SU-DHL-6 (cell line): ENCODE results near the gene AK9.

Source experiments
- H2AFZ ChIP-seq: fragments of 200-600 bp; sonication (generic); 2 replicates; pipeline ENCODE4 v1.6.1; 2014; ENCODE audit warnings: low read depth, mild to moderate bottlenecking, moderate library complexity, mixed read lengths, antibody characterized with exemption, low read length; ENCODE audit not compliant: severe bottlenecking
- H3F3A ChIP-seq: fragments of 200-600 bp; shearing (Covaris generic); 2 replicates; pipeline ENCODE4 v1.6.0; 2016; ENCODE audit warnings: antibody characterized with exemption, mild to moderate bottlenecking; ENCODE audit not compliant: insufficient read depth
- H3K27ac ChIP-seq: fragments of 200-600 bp; sonication (generic); 2 replicates; pipeline ENCODE4 v1.5.1; 2016; ENCODE audit warnings: low read depth, mild to moderate bottlenecking, low read length, moderate library complexity, mixed read lengths
- H3K27me3 ChIP-seq: fragments of 200-600 bp; sonication (generic), shearing (Covaris generic); 2 replicates; pipeline ENCODE4 v1.6.0; 2014; ENCODE audit warnings: mild to moderate bottlenecking, low read length
- H3K36me3 ChIP-seq: fragments of 200-600 bp; sonication (generic); 2 replicates; pipeline ENCODE4 v1.6.1; 2014; ENCODE audit warnings: mild to moderate bottlenecking, low read length, mixed read lengths
- H3K4me2 ChIP-seq: fragments of 300-600, 200-600 bp; shearing (Covaris generic), sonication (generic); 2 replicates; pipeline ENCODE4 v1.6.0; 2014; ENCODE audit warnings: low read length, low read depth, mild to moderate bottlenecking; ENCODE audit not compliant: poor library complexity, severe bottlenecking
- H3K4me3 ChIP-seq: fragments of 200-600 bp; sonication (generic); 2 replicates; pipeline ENCODE4 v1.5.1; 2014; ENCODE audit warnings: antibody characterized with exemption, low read length, mild to moderate bottlenecking, mixed read lengths; ENCODE audit not compliant: insufficient read depth, poor library complexity, severe bottlenecking
- H3K79me2 ChIP-seq: fragments of 200-600 bp; sonication (generic); 2 replicates; pipeline ENCODE4 v1.6.1; 2014; ENCODE audit warnings: mild to moderate bottlenecking, low read length, moderate library complexity; ENCODE audit not compliant: insufficient read depth
- H3K9ac ChIP-seq: fragments of 200-600 bp; sonication (generic); 2 replicates; pipeline ENCODE4 v1.7.0; 2014; ENCODE audit warnings: mild to moderate bottlenecking, low read length
- H3K9me2 ChIP-seq: fragments of 200-600 bp; sonication (generic); replicated peaks from 2 replicates; pipeline ENCODE4 v1.6.1; 2014; ENCODE audit warnings: low read length; ENCODE audit not compliant: insufficient read depth
- H3K9me3 ChIP-seq: fragments of 200-600 bp; sonication (generic); 2 replicates; pipeline ENCODE4 v1.6.1; 2014; ENCODE audit warnings: low read length, mixed read lengths; ENCODE audit not compliant: insufficient read depth
- H4K20me1 ChIP-seq: fragments of 200-600 bp; sonication (generic); 2 replicates; pipeline ENCODE4 v1.6.1; 2014; ENCODE audit warnings: low read depth, mild to moderate bottlenecking, antibody characterized with exemption, low read length, moderate library complexity, mixed read lengths
- EZH2phosphoT487 ChIP-seq: fragments of 200-600 bp; sonication (generic), shearing (Covaris generic); conservative IDR thresholded peaks from 2 replicates; pipeline ENCODE4 v1.6.1; 2018; ENCODE audit warnings: mild to moderate bottlenecking, antibody characterized with exemption, low read length, moderate library complexity, mixed read lengths
- TF ChIP-seq, protein P1 (sequence below): fragments of 200-600 bp; sonication (generic); IDR thresholded peaks from one replicate; pipeline ENCODE4 v1.5.1; 2017; ENCODE audit warnings: antibody characterized with exemption, mild to moderate bottlenecking, low read length, moderate library complexity; ENCODE audit not compliant: insufficient read depth, poor library complexity, severe bottlenecking

Gene AK9

DNA sequence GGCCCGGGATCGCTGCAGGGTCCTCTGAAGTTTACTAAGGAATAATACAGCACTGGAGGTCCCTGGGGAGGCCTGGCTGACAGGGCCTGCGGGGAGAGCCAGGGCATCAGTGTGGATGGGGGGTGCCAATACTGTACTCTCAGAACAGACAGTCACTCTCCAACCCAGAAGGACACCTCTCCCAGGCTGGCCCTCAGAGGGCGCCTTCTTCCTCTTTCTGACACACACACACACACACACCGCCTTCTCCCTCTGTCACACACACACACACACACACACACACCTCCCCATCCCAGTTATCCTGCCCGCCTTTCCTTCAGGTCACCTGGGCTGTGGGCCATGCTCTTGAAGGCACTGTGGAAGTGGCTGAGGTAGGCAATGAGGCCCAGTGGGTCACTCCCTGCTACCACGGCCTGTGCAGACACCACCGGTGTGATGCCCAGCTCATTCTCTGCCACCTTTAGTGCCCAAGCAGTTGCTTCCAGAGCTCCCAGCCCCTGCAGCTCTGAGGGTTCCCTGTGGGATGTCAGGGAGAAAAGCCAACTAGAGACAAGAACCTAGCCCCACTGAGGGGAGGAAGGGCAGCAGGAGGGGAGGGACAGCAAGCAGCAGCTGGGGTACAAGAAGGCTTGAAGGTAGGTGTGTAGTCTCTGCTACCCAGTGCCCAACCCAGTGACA is 243.0 kb downstream of the AK9 start:
- Histone ChIP-seq H4K20me1 (no peaks in the 10 kb centered on the region), H3F3A (no peaks in the 10 kb centered on the region), H3K4me3 (no peak overlapping the region), H3K27ac (no peak overlapping the region), H3K36me3 (no peaks in the 10 kb centered on the region; the same call in 1 of the 2 replicates), H3K4me2 (no peak overlapping the region), H3K9me2 (no peaks in the 10 kb centered on the region), H3K9ac (no peak overlapping the region), H3K9me3 (no peaks in the 10 kb centered on the region), H2AFZ (no peak overlapping the region), H3K79me2 (no peaks in the 10 kb centered on the region), H3K27me3 (no peaks in the 10 kb centered on the region)
- TF ChIP-seq, protein P1, sequence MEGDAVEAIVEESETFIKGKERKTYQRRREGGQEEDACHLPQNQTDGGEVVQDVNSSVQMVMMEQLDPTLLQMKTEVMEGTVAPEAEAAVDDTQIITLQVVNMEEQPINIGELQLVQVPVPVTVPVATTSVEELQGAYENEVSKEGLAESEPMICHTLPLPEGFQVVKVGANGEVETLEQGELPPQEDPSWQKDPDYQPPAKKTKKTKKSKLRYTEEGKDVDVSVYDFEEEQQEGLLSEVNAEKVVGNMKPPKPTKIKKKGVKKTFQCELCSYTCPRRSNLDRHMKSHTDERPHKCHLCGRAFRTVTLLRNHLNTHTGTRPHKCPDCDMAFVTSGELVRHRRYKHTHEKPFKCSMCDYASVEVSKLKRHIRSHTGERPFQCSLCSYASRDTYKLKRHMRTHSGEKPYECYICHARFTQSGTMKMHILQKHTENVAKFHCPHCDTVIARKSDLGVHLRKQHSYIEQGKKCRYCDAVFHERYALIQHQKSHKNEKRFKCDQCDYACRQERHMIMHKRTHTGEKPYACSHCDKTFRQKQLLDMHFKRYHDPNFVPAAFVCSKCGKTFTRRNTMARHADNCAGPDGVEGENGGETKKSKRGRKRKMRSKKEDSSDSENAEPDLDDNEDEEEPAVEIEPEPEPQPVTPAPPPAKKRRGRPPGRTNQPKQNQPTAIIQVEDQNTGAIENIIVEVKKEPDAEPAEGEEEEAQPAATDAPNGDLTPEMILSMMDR, result no peak
- no peak for TF ChIP-seq EZH2phosphoT487

DNA sequence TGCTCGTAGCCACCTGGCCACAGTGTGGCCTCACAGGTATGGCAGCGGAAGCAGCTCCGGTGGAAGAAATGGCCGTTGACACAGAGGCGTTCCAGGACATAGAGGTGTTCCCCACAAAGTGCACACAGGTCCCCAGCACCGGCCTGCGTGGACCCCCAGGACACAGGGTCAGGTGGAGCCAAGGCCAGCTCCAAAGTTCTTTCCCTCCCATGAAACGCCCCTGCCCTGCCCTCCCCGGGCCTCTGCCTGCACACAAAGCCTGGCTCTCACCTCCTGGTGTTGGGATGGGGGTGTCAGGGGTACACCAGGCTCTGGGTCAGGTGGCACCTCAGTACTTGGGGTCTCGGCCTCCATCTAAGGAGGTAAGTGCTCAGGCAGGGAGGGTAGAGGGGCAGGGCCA is 243.9 kb downstream of the AK9 start:
- Histone ChIP-seq H3K4me3 (no peak overlapping the region), H3K9me2 (no peaks in the 10 kb centered on the region), H4K20me1 (no peaks in the 10 kb centered on the region), H3F3A (no peaks in the 10 kb centered on the region), H3K36me3 (no peaks in the 10 kb centered on the region; the same call in 1 of the 2 replicates), H3K9me3 (no peaks in the 10 kb centered on the region), H2AFZ (no peak overlapping the region), H3K4me2 (no peak overlapping the region), H3K79me2 (no peaks in the 10 kb centered on the region), H3K27me3 (no peaks in the 10 kb centered on the region), H3K9ac (no peak overlapping the region), H3K27ac (no peak overlapping the region)
- TF ChIP-seq, protein P1, result no peak
- no peak for TF ChIP-seq EZH2phosphoT487

DNA sequence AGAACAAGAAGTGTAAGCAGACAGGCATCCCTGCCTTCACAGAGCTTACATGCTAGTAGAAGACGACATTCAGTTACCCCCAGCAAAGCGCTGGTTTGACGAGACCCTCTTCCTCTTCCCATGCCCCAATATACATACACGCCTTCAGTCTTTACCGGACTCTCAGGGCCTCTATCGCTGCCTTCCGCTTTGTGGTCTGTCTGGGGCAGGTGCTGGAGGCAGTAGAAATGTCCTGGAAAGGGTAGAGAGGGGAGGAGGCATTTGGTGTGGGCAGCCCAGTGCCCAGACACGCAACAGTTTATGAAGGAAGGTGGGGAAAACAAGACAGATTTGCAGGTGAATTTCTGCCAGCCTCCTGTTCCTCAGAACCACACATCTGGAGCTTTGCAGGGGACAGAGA is 244.5 kb downstream of the AK9 start:
- TF ChIP-seq, protein P1, result no peak
- no peak for TF ChIP-seq EZH2phosphoT487
- Histone ChIP-seq H2AFZ (no peak overlapping the region), H3K79me2 (no peaks in the 10 kb centered on the region), H3K4me2 (no peak overlapping the region), H3K4me3 (no peak overlapping the region), H3F3A (no peaks in the 10 kb centered on the region), H4K20me1 (no peaks in the 10 kb centered on the region), H3K27me3 (no peaks in the 10 kb centered on the region), H3K36me3 (no peaks in the 10 kb centered on the region; the same call in 1 of the 2 replicates), H3K9me2 (no peaks in the 10 kb centered on the region), H3K9ac (no peak overlapping the region), H3K27ac (no peak overlapping the region), H3K9me3 (no peaks in the 10 kb centered on the region)
